ENCODE data around the gene PSMC5. TPM values are rescaled to one million over a fixed set of nuclear protein-coding genes. Genes with fewer than 3 reads are reported as not detected.
"Not testable (repeated sequence)": the region's sequence is repeated elsewhere in the genome, so short reads cannot be mapped to it uniquely, and the experiment has no call there.

PSMC5 gene
- total and polyA plus RNA-seq, 8 donors = 36.5 to 154 (median 55.1) TPM

DNA sequence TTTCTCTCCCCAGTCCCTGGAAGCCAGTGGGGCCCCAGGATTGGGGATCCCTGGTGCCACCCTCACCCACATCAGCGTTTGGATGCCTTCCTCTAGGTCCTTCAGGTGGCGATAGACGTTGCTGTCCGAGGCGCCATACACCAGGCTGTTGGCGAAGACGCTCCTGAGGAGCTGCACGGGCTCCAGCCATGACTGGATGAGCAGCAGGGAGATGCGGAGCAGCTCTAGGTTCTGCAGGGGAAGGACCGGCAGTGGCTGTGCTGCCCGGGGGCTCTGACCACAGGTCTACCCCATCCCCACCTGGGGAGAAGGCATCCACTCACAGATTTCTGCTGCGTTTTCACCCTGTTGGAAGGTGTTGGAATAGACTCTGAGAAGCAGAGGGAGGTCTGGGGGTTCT, 53.5 kb downstream of the PSMC5 start:
- Histone ChIP-seq H3K9me3 (no peaks in the 10 kb centered on the region), H3K4me1 (no peaks in the 10 kb centered on the region), H3K36me3 (no peaks in the 10 kb centered on the region), H3K27me3 (no peaks in the 10 kb centered on the region), H3K27ac (no peak overlapping the region), H3K4me3 (no peak overlapping the region)
- TF ChIP-seq, protein P1, sequence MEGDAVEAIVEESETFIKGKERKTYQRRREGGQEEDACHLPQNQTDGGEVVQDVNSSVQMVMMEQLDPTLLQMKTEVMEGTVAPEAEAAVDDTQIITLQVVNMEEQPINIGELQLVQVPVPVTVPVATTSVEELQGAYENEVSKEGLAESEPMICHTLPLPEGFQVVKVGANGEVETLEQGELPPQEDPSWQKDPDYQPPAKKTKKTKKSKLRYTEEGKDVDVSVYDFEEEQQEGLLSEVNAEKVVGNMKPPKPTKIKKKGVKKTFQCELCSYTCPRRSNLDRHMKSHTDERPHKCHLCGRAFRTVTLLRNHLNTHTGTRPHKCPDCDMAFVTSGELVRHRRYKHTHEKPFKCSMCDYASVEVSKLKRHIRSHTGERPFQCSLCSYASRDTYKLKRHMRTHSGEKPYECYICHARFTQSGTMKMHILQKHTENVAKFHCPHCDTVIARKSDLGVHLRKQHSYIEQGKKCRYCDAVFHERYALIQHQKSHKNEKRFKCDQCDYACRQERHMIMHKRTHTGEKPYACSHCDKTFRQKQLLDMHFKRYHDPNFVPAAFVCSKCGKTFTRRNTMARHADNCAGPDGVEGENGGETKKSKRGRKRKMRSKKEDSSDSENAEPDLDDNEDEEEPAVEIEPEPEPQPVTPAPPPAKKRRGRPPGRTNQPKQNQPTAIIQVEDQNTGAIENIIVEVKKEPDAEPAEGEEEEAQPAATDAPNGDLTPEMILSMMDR (IDR thresholded peaks at IDR 0.05) = no peak
- intact Hi-C loops (cut with DNase I) = no loop called here
- 76 to 80% methylated on average over 12 of the region's 12 CpGs for WGBS, 2 donors
- no peak for DNase-seq
- ATAC-seq = no peak
- FAIRE-seq = no peak

DNA sequence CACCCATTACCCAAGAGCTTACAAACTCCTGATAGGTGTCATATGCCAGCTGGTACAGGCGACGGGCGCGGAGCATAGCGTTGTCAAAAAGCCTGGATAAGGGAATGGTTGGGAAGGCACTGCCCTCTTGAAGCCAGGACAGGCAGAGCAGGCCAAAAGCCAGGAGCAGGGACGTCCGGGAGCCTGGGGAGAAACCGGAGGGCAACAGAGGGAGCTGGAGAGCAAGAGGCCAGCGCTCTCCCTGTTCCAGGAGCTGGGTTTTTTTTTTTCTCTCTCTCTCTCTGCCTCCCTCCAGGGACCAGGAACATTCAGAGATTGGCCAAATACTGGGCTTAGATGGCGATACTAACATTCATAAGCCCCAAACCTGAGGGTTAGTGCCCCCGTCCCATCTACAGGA, 54.1 kb downstream of the PSMC5 start:
- H3K4me3 ChIP-seq; H3K4me1 ChIP-seq; intact Hi-C loops (cut with DNase I); H3K27me3 ChIP-seq; DNase-seq; H3K36me3 ChIP-seq; H3K27ac ChIP-seq; FAIRE-seq; H3K9me3 ChIP-seq: not testable (repeated sequence)
- peak in 3 of 4 donors; percentile 24 to 39 (median 26) for ATAC-seq
- 61 to 63% methylated on average over 11 of the region's 11 CpGs for WGBS, 2 donors

Other genes with a start within 250 kb of the PSMC5 start
- 10 to 100 TPM in 1 of 6 donors, 1 to 10 TPM in 5; 5.6 to 10.5 (median 7.6) TPM for gene TACO1, start 226.5 kb upstream of the PSMC5 start, total RNA-seq
- gene TACO1, start 226.5 kb upstream of the PSMC5 start, polyA plus RNA-seq = 10 to 100 TPM in 1 of 2 donors, 1 to 10 TPM in 1; 9.5 to 11.6 TPM
- gene MAP3K3, start 205.0 kb upstream of the PSMC5 start, total RNA-seq = 10 to 100 TPM in 3 of 6 donors, 1 to 10 TPM in 3; 8.4 to 21.9 (median 9.9) TPM
- gene MAP3K3, start 205.0 kb upstream of the PSMC5 start, polyA plus RNA-seq = 10 to 100 TPM; 13.4 to 16.9 TPM
- 10 to 100 TPM in 1 of 6 donors, 1 to 10 TPM in 5; 1.4 to 15.9 (median 4.7) TPM for gene LIMD2, start 127.3 kb upstream of the PSMC5 start, total RNA-seq
- 10 to 100 TPM; 10.9 to 16.6 TPM for gene LIMD2, start 127.3 kb upstream of the PSMC5 start, polyA plus RNA-seq
- 10 to 100 TPM in 5 of 6 donors, 1 to 10 TPM in 1; 8.3 to 15.4 (median 12.1) TPM for gene STRADA, start 85.6 kb upstream of the PSMC5 start, total RNA-seq
- gene STRADA, start 85.6 kb upstream of the PSMC5 start, polyA plus RNA-seq = 10 to 100 TPM; 18.3 to 26.7 TPM
- 10 to 100 TPM; 33.2 to 60.3 (median 51.5) TPM for gene CCDC47, start 53.8 kb upstream of the PSMC5 start, total RNA-seq
- gene CCDC47, start 53.8 kb upstream of the PSMC5 start, polyA plus RNA-seq = 10 to 100 TPM; 10.8 to 31.4 TPM
- 10 to 100 TPM; 52.6 to 90.4 (median 68.1) TPM for gene DDX42, start 53.3 kb upstream of the PSMC5 start, total RNA-seq
- 10 to 100 TPM; 81.5 to 84.0 TPM for gene DDX42, start 53.3 kb upstream of the PSMC5 start, polyA plus RNA-seq
- 10 to 100 TPM in 5 of 6 donors, 1 to 10 TPM in 1; 8.6 to 23.0 (median 12.8) TPM for gene FTSJ3, start 232 bp downstream of the PSMC5 start, total RNA-seq
- 10 to 100 TPM; 20.4 to 24.0 TPM for gene FTSJ3, start 232 bp downstream of the PSMC5 start, polyA plus RNA-seq
- gene SMARCD2, start 15.3 kb downstream of the PSMC5 start, total RNA-seq = 10 to 100 TPM; 37.6 to 57.3 (median 47.2) TPM
- 10 to 100 TPM; 38.8 to 51.2 TPM for gene SMARCD2, start 15.3 kb downstream of the PSMC5 start, polyA plus RNA-seq
- not detected for gene CSH2, start 46.2 kb downstream of the PSMC5 start, total RNA-seq
- not detected for gene CSH2, start 46.2 kb downstream of the PSMC5 start, polyA plus RNA-seq
- gene GH2, start 54.5 kb downstream of the PSMC5 start, total RNA-seq = not detected
- gene GH2, start 54.5 kb downstream of the PSMC5 start, polyA plus RNA-seq = not detected
- gene CSH1, start 69.1 kb downstream of the PSMC5 start, total RNA-seq = not detected
- gene CSH1, start 69.1 kb downstream of the PSMC5 start, polyA plus RNA-seq = not detected
- gene CSHL1, start 83.8 kb downstream of the PSMC5 start, total RNA-seq = not detected
- gene CSHL1, start 83.8 kb downstream of the PSMC5 start, polyA plus RNA-seq = not detected
- gene GH1, start 91.4 kb downstream of the PSMC5 start, total RNA-seq = not detected
- gene GH1, start 91.4 kb downstream of the PSMC5 start, polyA plus RNA-seq = not detected
- 1 to 10 TPM in 1 of 6 donors, under 1 TPM in 5; 0.20 to 1.2 (median 0.61) TPM for gene CD79B, start 104.9 kb downstream of the PSMC5 start, total RNA-seq
- gene CD79B, start 104.9 kb downstream of the PSMC5 start, polyA plus RNA-seq = 1 to 10 TPM; 1.1 to 1.2 TPM
- gene SCN4A, start 145.5 kb downstream of the PSMC5 start, total RNA-seq = under 1 TPM; 0.04 to 0.41 (median 0.23) TPM
- 1 to 10 TPM in 1 of 2 donors, under 1 TPM in 1; 0.23 to 1.7 TPM for gene SCN4A, start 145.5 kb downstream of the PSMC5 start, polyA plus RNA-seq
- gene PRR29, start 170.9 kb downstream of the PSMC5 start, total RNA-seq = under 1 TPM in 4 of 6 donors, not detected in 2; 0.14 to 0.22 (median 0.20) TPM
- gene PRR29, start 170.9 kb downstream of the PSMC5 start, polyA plus RNA-seq = under 1 TPM; 0.35 to 0.46 TPM
- gene ICAM2, start 193.2 kb downstream of the PSMC5 start, total RNA-seq = 10 to 100 TPM in 1 of 6 donors, 1 to 10 TPM in 5; 4.9 to 12.5 (median 6.6) TPM
- 10 to 100 TPM; 14.8 to 19.1 TPM for gene ICAM2, start 193.2 kb downstream of the PSMC5 start, polyA plus RNA-seq